Midbrain (tissue), 1 donor: Measurements from ENCODE around the gene HSD17B2.
"Not testable (repeated sequence)": the region's sequence is repeated elsewhere in the genome, so short reads cannot be mapped to it uniquely, and the experiment has no call there.

Source experiments
- DNase-seq: peaks from one replicate; lab custom pipeline; 2025; lab: John Stamatoyannopoulos, UW

HSD17B2 gene

GRCh38 chr16:82133798-82134197 is 98.7 kb downstream of the HSD17B2 start:
- DNase-seq = no peak

GRCh38 chr16:82134846-82135245 is 99.8 kb downstream of the HSD17B2 start:
- no peak for DNase-seq

DNA sequence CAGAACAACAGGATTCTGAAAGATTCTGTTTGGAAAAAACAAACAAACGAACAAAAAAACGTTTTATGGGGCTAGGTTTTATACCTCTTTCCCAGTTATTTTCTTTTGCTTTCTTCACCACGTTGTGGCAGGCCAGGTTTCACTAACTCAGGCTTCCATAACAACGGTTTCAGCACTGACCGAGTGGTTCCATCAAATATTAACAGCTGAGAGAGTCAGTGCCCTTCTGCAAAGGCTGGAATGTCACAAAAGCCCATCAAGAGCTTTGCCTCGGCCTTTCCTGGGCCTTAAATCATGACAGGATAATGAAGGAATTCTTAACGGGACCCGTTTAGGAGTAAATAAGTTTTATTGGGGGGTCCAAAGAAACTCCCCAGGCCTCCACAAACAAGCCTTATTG is 100.8 kb downstream of the HSD17B2 start:
- DNase-seq = no peak

GRCh38 chr16:82136956-82137821 is 102.1 kb downstream of the HSD17B2 start:
- DNase-seq = no peak

DNA sequence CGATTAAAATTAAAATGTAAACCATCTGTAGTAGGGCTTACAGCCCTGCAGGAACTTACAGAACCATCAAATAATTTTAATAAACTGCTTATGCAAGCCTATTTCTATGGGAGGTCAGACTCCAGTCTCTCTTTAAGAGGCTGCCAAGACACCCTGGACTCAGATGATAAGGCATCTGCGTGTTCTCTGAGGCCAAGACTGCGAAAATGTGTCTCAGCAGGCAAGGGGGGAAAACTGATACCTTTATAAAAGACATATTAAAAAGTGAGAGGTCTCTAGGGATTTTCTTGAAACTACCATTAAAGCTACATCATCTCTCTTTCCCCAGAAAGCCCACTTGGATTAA is 102.7 kb downstream of the HSD17B2 start:
- DNase-seq = no peak

- DNase-seq = no peak
Observed at GRCh38 chr16:82138478-82139285, 103.6 kb downstream of the HSD17B2 start.

DNA sequence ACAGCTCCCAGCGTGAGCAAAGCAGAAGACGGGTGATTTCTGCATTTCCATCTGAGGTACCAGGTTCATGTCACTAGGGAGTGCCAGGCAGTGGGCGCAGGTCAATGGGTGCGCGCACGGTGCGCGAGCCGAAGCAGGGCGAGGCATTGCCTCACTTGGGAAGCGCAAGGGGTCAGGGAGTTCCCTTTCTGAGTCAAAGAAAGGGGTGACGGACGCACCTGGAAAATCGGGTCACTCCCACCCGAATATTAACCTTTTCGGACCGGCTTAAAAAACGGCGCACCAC is 104.2 kb downstream of the HSD17B2 start:
- not testable (repeated sequence) for DNase-seq

- DNase-seq = no peak
Observed at GRCh38 chr16:82146556-82146955, 111.5 kb downstream of the HSD17B2 start.

GRCh38 chr16:82146957-82147356 is 111.9 kb downstream of the HSD17B2 start:
- DNase-seq = peak; percentile 67

DNA sequence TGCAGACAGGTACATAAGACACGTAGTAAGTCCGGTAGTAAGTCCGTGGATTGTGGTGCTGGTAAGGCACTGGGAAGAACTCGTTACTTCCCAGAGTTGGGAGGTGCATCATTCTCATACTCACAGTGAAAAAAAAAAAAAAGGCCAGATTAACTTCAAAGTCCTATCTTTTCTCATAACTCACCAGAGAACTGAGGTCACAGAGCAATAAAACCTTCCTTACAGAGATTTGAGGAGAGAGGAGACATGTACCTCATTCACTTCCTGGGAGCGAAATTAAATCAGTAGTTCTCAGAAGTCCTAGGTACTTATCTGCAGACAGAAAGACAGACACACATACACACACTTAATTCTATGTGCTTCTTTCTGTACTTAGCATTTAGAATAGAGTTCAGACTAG is 112.5 kb downstream of the HSD17B2 start:
- DNase-seq = no peak
